Pancreas (tissue), 10 donors: ENCODE results near the gene CDK18. TPM values are rescaled to one million over a fixed set of nuclear protein-coding genes. Genes with fewer than 3 reads are reported as not detected.
"Not testable (repeated sequence)": the region's sequence is repeated elsewhere in the genome, so short reads cannot be mapped to it uniquely, and the experiment has no call there.

Experiments used
- ATAC-seq, 4 donors: fragments of 200-7000 bp; cut with Tn5 transposase; one replicate each; pipeline versions ENCODE4 v1.8.0 to v1.9.1; 2020; ENCODE audit warnings: mild to moderate bottlenecking in 4 of 4, moderate library complexity in 4 of 4
- DNase-seq, 6 donors: peaks; one replicate each; pipeline ENCODE4 v3.0.0-alpha.2; 2020
- FAIRE-seq: peaks from 2 replicates; lab custom pipeline; 2012; peaks lifted over from hg19 to GRCh38; lab: Jason Lieb, UNC
- H3K27ac ChIP-seq, 4 donors: fragments of 200-600 bp; sonication (generic); 1 replicate in 3 of 4; 2 replicates in 1 of 4; pipeline versions ENCODE4 v1.5.0 to v1.8.0; 2020
- H3K27me3 ChIP-seq, 4 donors: fragments of 200-600 bp; one replicate each; pipeline ENCODE4 v1.8.0; 2021
- H3K36me3 ChIP-seq, 3 donors: fragments of 200-600 bp; sonication (generic) in 1 of 3; one replicate each; pipeline versions ENCODE4 v1.5.0 to v1.8.0; 2020 to 2021
- H3K4me1 ChIP-seq, 3 donors: fragments of 200-600 bp; one replicate each; pipeline ENCODE4 v1.8.0; 2021
- H3K4me3 ChIP-seq, 4 donors: fragments of 200-600 bp; sonication (generic) in 2 of 4; one replicate each; pipeline versions ENCODE4 v1.5.0 to v1.8.0; 2020 to 2021
- H3K9me3 ChIP-seq, 4 donors: fragments of 200-600 bp; one replicate each; pipeline ENCODE4 v1.8.0; 2021
- WGBS, 2 donors: extraction: QIAGEN DNeasy Blood & Tissue Kit; methylation state at CpG; one replicate each; pipeline ENCODE4 v1.1.7; 2013; 5-methylcytosine and 5-hydroxymethylcytosine counted together
- intact Hi-C, 3 donors: fragments of 100-400 bp; cut with DNase I; formaldehyde crosslinking; loops; one replicate each; pipeline versions ENCODE4 v1.11.1 to v1.14.2; 2022
- polyA plus RNA-seq, 2 donors: library from polyadenylated mRNA; stranded (reverse); fragments of 200-250 nt; gene quantifications; one replicate each; pipeline ENCODE4 v1.2.3, GENCODE V29; 2013
- total RNA-seq, 6 donors: library from RNA; stranded (reverse); fragmentation: NEBNext Ultra II Directional in 4 of 6; extraction: Animal tissue kit (Norgen Biotek cat#: 25700) in 4 of 6; gene quantifications; one replicate each; pipeline versions ENCODE4 v1.2.1 to v1.2.4, GENCODE V29; 2021 to 2023
- TF ChIP-seq, protein P1 (sequence below), 4 donors: fragments of 200-600 bp; sonication (generic) in 3 of 4; IDR thresholded peaks; one replicate each; pipeline versions ENCODE4 v1.5.0 to v1.8.0; 2021; ENCODE audit warnings: antibody characterized with exemption in 4 of 4
- donor health status: healthy with polysubstance abuse.
- donor health status: DM: no; HTN: no; CAD: no; lungs with moderate emphysema.
- donor health status: DM: no; HTN: no; CAD: no.
- donor health status: control.
- donor health status: control.
- donor health status: Bipolar disorder and iron deficiency.
- donor health status: DM: yes; HTN: yes; CAD: no.
- donor health status: DM: no; HTN: no; CAD: no.
- donor health status: DM: no; HTN: no; CAD: no.
- donor health status: DM: yes; HTN: yes; CAD: no.

CDK18 gene
- total and polyA plus RNA-seq, 8 donors = 7.7 to 35.4 (median 14.3) TPM

- DNase-seq (no peak), ATAC-seq (no peak), FAIRE-seq (no peak)
- TF ChIP-seq, protein P1, sequence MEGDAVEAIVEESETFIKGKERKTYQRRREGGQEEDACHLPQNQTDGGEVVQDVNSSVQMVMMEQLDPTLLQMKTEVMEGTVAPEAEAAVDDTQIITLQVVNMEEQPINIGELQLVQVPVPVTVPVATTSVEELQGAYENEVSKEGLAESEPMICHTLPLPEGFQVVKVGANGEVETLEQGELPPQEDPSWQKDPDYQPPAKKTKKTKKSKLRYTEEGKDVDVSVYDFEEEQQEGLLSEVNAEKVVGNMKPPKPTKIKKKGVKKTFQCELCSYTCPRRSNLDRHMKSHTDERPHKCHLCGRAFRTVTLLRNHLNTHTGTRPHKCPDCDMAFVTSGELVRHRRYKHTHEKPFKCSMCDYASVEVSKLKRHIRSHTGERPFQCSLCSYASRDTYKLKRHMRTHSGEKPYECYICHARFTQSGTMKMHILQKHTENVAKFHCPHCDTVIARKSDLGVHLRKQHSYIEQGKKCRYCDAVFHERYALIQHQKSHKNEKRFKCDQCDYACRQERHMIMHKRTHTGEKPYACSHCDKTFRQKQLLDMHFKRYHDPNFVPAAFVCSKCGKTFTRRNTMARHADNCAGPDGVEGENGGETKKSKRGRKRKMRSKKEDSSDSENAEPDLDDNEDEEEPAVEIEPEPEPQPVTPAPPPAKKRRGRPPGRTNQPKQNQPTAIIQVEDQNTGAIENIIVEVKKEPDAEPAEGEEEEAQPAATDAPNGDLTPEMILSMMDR (IDR thresholded peaks at IDR 0.05) = no peak
- H3K36me3 ChIP-seq = no peaks in the 10 kb centered on the region
- no peak overlapping the region for H3K4me3 ChIP-seq
- H3K4me1 ChIP-seq = no peaks in the 10 kb centered on the region
- H3K27ac ChIP-seq = no peak overlapping the region
- intact Hi-C loops = loop anchor here in 1 of 3 donors (2.0 kb wide), 1 partner anchor 33 kb away; no protein-coding TSS in a partner anchor
- no peaks in the 10 kb centered on the region for H3K27me3 ChIP-seq
- 87 to 97% methylated on average over 1 of the region's 1 CpG for WGBS, 2 donors
- H3K9me3 ChIP-seq = no peaks in the 10 kb centered on the region
Observed at GRCh38 chr1:205475855-205476254, 28.6 kb upstream of the CDK18 start.

GRCh38 chr1:205476648-205477047 is 27.8 kb upstream of the CDK18 start:
- intact Hi-C loops = loop anchor here in 1 of 3 donors (2.0 kb wide), 1 partner anchor 32 kb away; no protein-coding TSS in a partner anchor
- DNase-seq (no peak), FAIRE-seq (no peak), ATAC-seq (no peak)
- WGBS, 2 donors = 85 to 94% methylated on average over 4 of the region's 4 CpGs
- H3K4me3 ChIP-seq = no peak overlapping the region
- H3K27ac ChIP-seq = no peak overlapping the region
- TF ChIP-seq, protein P1 (IDR thresholded peaks at IDR 0.05) = no peak
- H3K36me3 ChIP-seq = no peaks in the 10 kb centered on the region
- no peaks in the 10 kb centered on the region for H3K4me1 ChIP-seq
- no peaks in the 10 kb centered on the region for H3K9me3 ChIP-seq
- no peaks in the 10 kb centered on the region for H3K27me3 ChIP-seq

GRCh38 chr1:205477121-205477758 is 27.2 kb upstream of the CDK18 start:
- no peaks in the 10 kb centered on the region for H3K9me3 ChIP-seq
- H3K4me3 ChIP-seq = no peak overlapping the region
- no peaks in the 10 kb centered on the region for H3K27me3 ChIP-seq
- FAIRE-seq (no peak), DNase-seq (no peak), ATAC-seq (peak in 2 of 4 donors; percentile 13 to 46)
- no peaks in the 10 kb centered on the region for H3K4me1 ChIP-seq
- TF ChIP-seq, protein P1 (IDR thresholded peaks at IDR 0.05) = no peak
- peak overlapping the region; percentile 75 to 83 (median 81) for H3K27ac ChIP-seq
- 61 to 66% methylated on average over 6 of the region's 6 CpGs for WGBS, 2 donors
- no peaks in the 10 kb centered on the region for H3K36me3 ChIP-seq
- intact Hi-C loops = loop anchor here in 1 of 3 donors (2.0 kb wide), 1 partner anchor 32 kb away; no protein-coding TSS in a partner anchor

GRCh38 chr1:205477759-205478247 is 26.7 kb upstream of the CDK18 start:
- Histone ChIP-seq H3K27ac (peak overlapping the region; percentile 75 to 83 (median 81)), H3K4me3 (no peak overlapping the region), H3K9me3 (no peaks in the 10 kb centered on the region), H3K36me3 (no peaks in the 10 kb centered on the region), H3K4me1 (no peaks in the 10 kb centered on the region), H3K27me3 (no peaks in the 10 kb centered on the region)
- WGBS, 2 donors = 52% methylated on average over 11 to 12 of the region's 12 CpGs
- DNase-seq = peak; percentile 60 to 87 (median 82)
- intact Hi-C loops = loop anchor here in 1 of 3 donors (2.0 kb wide), 1 partner anchor 31 kb away; no protein-coding TSS in a partner anchor
- TF ChIP-seq, protein P1 (IDR thresholded peaks at IDR 0.05) = no peak
- ATAC-seq = peak; percentile 76 to 86 (median 84)
- no peak for FAIRE-seq

GRCh38 chr1:205478985-205479384 is 25.5 kb upstream of the CDK18 start:
- H3K4me1 ChIP-seq, FAIRE-seq, intact Hi-C loops, DNase-seq, ATAC-seq, H3K9me3 ChIP-seq, H3K27me3 ChIP-seq, H3K36me3 ChIP-seq, H3K4me3 ChIP-seq: not testable (repeated sequence)
- 79 to 93% methylated on average over 2 of the region's 2 CpGs for WGBS, 2 donors
- H3K27ac ChIP-seq = peak overlapping the region; percentile 75 to 83 (median 81)
